GM12864 (cell line): Measurements from ENCODE around the gene ZFP91.

Source experiments
- DNase-seq: peaks from one replicate; pipeline ENCODE4 v3.0.0-alpha.2; 2011; ENCODE audit warnings: low read depth
- H3K4me3 ChIP-seq: 2 replicates; pipeline ENCODE4 v1.5.1; 2011; ENCODE audit warnings: mild to moderate bottlenecking, low read depth, low read length, control low read depth
- TF ChIP-seq, protein P1 (sequence below): IDR thresholded peaks from 2 replicates; pipeline ENCODE4 v1.5.1; 2011; ENCODE audit warnings: low read depth, mild to moderate bottlenecking, moderate library complexity, low read length, control low read depth, inconsistent platforms; ENCODE audit errors: missing control alignments

ZFP91 gene

DNA sequence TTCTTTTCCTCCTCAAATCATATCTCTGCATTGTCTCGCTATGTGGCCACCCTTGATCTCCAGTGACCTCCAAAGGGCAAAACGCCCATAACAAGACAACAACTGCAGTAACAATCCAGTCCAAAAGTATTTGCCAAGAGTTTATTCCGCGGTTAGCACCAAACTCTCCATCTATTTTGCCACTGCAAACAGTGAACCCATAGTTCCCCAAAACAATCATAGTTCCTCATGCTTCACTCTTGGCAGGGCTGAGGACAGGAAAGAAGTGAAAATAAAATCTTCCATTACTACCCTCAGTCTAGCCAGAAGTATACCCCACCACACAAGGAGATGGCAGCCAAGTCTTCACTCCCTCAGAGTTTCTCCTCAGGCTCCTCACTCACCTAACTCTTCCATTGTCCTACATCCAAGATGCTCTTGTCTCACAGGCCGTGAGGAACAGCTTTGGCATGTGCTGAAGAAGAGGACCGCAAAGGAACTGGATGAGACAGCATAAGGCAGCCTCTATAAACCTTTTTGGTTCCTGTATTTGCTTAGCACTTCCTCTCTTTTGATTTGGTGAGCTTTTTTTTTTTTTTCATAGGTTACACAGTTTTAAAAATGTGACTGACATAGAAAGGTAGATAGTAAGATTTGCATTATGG is 3.4 kb upstream of the ZFP91 start, which contains the start of gene LPXN:
Gene LPXN, minus strand, starts transcription at position 480 of the 644 bp plus-strand sequence. Its CDS starts 84 bp downstream, at position 396.
- peak within 1 kb of the TSS; percentile 92 for H3K4me3 ChIP-seq
- DNase-seq: peak; percentile 68

DNA sequence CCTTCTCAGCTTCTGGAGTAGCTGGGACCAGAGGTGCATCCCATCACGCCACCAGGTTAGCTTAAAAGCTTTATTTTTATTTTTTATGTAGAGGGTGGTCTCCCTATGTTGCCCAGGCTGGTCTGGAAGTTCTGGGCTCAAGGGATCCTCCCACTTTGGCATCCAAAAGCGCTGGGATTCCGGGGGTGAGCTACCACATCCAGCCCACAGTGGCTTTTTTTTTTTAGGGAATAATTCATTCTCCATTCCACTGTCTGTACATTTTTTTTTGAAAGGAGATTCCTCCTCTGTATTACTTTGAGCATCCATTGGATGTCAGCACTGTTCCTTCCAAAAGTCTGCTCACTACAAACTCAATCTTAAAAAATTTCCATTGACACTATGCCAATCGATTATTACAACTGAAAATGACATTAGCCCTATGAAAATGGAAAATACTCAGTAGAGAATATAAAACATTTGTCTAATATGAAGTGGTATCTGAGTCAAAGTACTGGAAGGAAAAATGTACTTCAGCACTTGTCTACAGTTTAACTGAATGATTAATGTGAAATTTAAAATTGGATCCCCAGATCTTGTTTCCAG is 1.9 kb upstream of the ZFP91 start:
- peak overlapping the region; percentile 92 for H3K4me3 ChIP-seq
- DNase-seq: no peak
- TF ChIP-seq, protein P1, sequence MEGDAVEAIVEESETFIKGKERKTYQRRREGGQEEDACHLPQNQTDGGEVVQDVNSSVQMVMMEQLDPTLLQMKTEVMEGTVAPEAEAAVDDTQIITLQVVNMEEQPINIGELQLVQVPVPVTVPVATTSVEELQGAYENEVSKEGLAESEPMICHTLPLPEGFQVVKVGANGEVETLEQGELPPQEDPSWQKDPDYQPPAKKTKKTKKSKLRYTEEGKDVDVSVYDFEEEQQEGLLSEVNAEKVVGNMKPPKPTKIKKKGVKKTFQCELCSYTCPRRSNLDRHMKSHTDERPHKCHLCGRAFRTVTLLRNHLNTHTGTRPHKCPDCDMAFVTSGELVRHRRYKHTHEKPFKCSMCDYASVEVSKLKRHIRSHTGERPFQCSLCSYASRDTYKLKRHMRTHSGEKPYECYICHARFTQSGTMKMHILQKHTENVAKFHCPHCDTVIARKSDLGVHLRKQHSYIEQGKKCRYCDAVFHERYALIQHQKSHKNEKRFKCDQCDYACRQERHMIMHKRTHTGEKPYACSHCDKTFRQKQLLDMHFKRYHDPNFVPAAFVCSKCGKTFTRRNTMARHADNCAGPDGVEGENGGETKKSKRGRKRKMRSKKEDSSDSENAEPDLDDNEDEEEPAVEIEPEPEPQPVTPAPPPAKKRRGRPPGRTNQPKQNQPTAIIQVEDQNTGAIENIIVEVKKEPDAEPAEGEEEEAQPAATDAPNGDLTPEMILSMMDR: peak; percentile 28

More for the DNA sequence above, 3.4 kb upstream of the ZFP91 start, which contains the start of gene LPXN:
- TF ChIP-seq, protein P1: peak; percentile 11

DNA sequence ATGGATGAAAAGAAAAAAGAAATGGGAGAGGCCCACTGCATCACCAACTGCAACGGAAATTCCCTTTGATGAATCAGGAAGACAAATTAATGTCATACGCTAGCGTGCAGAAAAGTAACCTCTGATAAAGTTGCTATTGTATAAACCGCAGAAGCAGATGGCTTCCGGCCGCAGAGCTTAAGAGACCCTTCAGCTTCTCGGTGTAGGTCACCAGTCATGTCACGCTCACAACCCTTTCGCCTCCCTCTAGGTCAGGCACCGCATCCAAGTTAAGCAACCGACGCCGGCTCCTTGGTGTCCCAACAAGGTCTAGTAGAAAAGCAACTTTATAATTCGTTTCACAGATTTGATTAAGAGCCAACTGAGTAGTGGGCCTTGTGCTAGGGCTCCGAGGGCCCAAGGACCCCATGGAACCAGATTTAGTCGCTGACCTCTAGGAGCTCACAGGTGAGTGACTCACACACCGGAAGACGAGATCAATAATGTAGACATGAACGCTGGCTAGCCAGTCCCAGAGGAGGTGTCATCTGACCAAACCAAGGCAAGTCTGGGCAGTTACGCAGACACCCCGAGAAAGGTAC is 1.2 kb upstream of the ZFP91 start:
- peak; percentile 85 for DNase-seq
- TF ChIP-seq, protein P1: no peak
- H3K4me3 ChIP-seq: peak overlapping the region; percentile 92

DNA sequence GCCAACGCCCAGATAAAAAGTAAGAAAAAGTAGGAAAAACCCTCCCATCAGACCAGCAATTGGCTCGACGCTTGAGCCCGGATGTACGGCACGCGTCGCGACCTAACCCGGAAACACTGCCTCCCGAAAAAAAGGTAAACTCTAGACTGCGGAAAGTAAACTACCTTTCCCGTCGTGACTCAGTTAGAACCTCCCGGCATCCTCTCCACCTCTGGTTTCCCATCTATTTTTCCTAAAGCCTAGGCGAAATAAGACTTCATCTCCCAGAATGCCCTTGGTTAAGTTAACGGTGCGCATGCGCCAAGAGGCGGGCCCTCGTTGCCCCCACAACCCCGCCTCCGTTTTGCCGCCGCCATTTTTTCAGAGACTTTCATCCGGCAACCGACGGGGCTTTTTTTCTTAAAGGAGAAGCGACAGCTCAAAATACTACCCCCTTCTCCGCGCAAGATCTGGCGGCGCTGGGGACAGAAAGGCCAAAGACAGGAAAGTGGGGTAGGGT is 678 bp upstream of the ZFP91 start:
- TF ChIP-seq, protein P1: no peak
- DNase-seq: peak; percentile 94
- peak overlapping the region; percentile 92 for H3K4me3 ChIP-seq

DNA sequence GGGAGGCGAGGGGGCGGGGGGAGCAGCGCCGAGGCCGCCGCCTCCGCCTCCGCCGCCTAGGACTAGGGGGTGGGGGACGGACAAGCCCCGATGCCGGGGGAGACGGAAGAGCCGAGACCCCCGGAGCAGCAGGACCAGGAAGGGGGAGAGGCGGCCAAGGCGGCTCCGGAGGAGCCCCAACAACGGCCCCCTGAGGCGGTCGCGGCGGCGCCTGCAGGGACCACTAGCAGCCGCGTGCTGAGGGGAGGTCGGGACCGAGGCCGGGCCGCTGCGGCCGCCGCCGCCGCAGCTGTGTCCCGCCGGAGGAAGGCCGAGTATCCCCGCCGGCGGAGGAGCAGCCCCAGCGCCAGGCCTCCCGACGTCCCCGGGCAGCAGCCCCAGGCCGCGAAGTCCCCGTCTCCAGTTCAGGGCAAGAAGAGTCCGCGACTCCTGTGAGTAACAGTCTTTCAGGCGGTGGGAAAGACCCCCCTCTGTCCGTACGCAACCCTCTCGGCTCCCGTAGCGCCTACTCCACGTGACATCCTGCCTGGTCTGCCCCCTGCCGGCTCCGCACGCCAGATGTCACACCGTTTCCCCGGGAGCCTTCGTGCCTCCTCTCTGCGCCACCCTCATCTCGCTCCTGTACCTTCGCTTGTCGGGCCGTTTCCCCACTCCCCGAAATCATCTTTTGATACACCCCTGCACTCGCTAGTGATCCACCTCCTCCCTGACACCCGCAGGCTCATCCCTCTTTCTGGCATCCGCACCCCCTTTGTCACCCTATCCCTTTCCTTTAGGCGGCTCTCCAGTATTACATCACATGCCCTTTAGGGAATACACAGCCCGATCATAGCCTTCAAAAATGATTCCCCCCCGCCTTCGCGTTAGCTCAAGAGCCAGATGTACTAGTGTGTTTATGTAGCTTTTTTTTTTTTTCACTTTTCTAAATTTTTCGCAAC is 598 bp downstream of the ZFP91 start:
- TF ChIP-seq, protein P1: peak; percentile 83
- H3K4me3 ChIP-seq: peak overlapping the region; percentile 99
- DNase-seq: peak; percentile 82

DNA sequence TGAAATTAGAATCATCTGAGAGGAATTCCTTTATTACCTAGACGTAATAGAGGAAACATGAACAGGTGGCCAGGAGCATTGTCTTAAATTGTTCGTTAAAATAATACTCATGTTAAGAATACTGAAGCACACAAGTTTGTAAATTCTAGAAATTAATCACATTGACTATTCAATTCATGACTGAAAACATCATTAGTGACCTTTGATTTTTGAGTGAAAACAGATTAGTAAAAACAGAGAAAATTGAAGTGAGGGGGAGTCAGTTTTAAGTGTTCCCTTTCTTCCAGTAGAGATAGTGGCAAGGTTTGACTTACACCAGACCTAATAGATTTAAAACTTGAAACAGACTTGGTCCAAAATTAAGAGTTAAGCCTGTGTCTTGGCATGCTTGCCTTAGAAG is 1.4 kb downstream of the ZFP91 start:
- peak overlapping the region; percentile 99 for H3K4me3 ChIP-seq
- no peak for DNase-seq
- TF ChIP-seq, protein P1: no peak
